Esophagus squamous epithelium (tissue), 4 donors: ENCODE measurements around the gene LURAP1L.

Source experiments
- POLR2A ChIP-seq, 4 donors: fragments of 450-650 bp; IDR thresholded peaks; one replicate each; pipeline ENCODE4 v1.6.1; 2017; ENCODE audit warnings: antibody characterized with exemption in 4 of 4, mild to moderate bottlenecking in 4 of 4, moderate library complexity in 3 of 4
- TF ChIP-seq, protein P1 (sequence below), 6 experiments: fragments of 450-650 bp in 4 of 6; fragments of 200-600 bp in 2 of 6; sonication (generic) in 2 of 6; IDR thresholded peaks; one replicate each; pipeline ENCODE4 v1.5.1; 2016 to 2019; ENCODE audit warnings: antibody characterized with exemption in 6 of 6, mild to moderate bottlenecking in 4 of 6, moderate library complexity in 4 of 6

DNA sequence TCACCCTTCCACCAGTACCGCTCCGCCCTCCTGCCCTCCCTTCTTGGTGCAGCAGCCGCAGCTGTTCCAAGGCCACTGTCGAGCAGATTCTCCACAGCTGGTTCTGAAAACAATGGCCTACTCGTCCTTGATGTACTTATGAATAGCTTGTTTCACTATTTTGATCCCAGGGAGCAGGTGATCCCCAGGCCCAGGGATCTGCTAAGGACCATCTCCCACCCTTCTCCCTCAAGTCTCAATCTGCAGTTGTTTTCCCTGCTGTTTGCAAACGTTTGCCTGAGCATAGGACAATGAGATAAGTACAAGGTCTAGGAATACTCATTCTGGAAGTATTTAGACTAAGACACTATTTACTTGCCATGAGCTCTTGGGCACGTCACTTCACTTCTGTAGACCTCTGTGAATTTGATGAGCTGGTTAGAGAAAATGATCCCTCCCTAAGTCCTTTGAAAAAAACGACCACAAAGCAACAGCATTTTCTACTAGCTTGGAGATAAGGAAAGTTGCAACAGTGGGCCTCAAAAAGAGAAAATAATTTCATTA lies 1.8 kb downstream of the LURAP1L start:
- TF ChIP-seq, protein P1, sequence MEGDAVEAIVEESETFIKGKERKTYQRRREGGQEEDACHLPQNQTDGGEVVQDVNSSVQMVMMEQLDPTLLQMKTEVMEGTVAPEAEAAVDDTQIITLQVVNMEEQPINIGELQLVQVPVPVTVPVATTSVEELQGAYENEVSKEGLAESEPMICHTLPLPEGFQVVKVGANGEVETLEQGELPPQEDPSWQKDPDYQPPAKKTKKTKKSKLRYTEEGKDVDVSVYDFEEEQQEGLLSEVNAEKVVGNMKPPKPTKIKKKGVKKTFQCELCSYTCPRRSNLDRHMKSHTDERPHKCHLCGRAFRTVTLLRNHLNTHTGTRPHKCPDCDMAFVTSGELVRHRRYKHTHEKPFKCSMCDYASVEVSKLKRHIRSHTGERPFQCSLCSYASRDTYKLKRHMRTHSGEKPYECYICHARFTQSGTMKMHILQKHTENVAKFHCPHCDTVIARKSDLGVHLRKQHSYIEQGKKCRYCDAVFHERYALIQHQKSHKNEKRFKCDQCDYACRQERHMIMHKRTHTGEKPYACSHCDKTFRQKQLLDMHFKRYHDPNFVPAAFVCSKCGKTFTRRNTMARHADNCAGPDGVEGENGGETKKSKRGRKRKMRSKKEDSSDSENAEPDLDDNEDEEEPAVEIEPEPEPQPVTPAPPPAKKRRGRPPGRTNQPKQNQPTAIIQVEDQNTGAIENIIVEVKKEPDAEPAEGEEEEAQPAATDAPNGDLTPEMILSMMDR (IDR thresholded peaks at IDR 0.05) = no peak
- no peak for TF ChIP-seq POLR2A (IDR thresholded peaks at IDR 0.05)
